HG03457 (cell line): ENCODE data around the gene C1orf105.

Experiments used
- ATAC-seq: cut with Tn5 transposase; IDR thresholded peaks from one replicate; pipeline ENCODE4 v1.9.1; 2021; ENCODE audit warnings: moderate number of reproducible peaks; ENCODE audit not compliant: unreplicated experiment

C1orf105 gene

GRCh38 chr1:172455451-172455850 lies 35.0 kb downstream of the C1orf105 start:
- ATAC-seq, result no peak

DNA sequence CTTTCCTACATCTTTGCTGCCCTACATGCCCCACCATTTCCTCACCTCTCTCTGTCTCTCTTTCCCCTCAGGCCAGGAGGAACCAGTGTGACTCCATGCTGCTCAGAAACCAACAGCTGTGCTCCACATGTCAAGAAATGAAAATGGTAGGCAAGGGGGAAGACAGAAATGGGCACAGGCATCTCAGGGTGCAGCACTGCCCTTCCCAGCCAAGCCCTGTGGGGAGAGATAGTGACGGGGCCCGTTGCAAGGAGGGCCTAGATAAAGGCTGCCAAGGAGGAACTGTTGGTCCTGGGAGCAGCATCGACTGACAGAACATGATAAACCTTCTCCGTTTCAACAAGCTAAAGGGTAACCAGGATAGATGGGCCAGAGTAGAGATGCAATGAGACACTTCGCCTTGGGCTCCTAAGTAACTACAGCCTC lies 35.9 kb downstream of the C1orf105 start:
- ATAC-seq, result no peak

DNA sequence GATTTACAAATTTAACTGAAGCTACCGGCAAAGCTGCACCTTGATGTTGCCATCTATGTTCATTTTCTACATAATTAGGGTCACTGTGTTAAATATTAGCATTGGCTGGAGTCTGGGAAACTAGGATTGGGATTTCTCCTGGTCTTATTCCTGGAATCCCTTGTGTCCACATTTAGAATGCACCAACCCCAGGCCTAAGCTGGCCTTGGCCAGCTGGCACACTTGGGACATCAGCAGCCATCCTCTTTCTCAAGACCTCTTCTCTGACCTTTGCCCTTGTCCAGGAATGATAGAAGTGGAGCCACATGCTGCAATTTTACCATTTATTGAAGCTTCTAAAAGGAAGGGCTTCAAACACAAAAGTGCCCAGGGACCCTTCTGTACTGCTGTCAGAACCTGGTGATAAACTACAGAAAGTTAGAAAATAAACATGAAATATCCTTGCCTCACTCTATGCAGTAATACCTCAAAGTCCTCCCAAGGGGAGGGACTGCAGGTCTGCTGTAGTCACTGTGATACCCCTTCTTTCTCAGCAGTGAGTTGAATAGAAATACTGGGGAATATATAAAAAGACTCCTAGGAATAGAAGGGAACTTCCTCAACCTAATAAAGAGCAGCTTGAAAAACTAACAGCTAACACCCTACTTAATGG lies 37.1 kb downstream of the C1orf105 start:
- ATAC-seq, result no peak

- no peak for ATAC-seq
Measured at GRCh38 chr1:172460177-172460576, 39.7 kb downstream of the C1orf105 start.

GRCh38 chr1:172460887-172461315 lies 40.4 kb downstream of the C1orf105 start:
- no peak for ATAC-seq

- ATAC-seq, result no peak
Measured at GRCh38 chr1:172465617-172466016, 45.1 kb downstream of the C1orf105 start.

GRCh38 chr1:172466795-172467407 lies 46.4 kb downstream of the C1orf105 start:
- no peak for ATAC-seq

DNA sequence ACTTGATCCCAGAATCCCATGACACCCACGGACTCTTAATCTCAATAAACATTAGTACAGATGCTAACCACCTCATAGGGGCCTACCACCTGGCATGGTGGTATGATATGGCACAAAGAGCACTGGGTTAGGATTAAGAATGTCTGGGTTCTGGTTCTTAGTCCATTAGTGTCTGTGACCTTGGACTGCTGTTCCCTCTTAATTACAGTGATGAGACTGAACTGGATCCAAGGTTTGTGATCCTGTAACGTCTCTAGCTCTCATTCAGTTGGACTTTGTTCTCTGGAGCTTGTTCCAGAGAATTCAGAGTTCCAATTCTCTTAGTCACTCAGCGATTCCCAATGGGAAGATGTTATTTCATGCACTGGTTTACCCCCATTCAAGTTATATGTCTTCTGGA lies 47.0 kb downstream of the C1orf105 start:
- no peak for ATAC-seq

DNA sequence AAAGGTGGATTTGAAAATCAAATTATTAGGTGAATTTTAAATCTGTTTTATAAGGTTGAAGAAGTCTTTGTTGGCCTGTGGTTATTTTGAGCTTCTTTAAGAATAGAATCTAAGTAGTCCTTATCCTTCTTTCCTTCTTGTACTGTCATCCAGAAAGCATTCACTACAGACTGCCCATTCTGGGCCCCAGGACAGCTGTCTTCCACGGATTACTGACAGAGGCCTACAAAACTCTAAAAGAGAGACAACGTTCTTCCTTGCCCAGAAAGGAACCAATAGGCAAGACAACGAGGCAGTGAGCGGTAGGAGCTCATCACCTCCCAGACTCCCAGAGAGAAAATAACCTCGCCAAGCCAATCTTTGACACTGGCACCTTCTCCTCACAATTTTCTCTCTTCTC lies 47.8 kb downstream of the C1orf105 start:
- ATAC-seq, result no peak

DNA sequence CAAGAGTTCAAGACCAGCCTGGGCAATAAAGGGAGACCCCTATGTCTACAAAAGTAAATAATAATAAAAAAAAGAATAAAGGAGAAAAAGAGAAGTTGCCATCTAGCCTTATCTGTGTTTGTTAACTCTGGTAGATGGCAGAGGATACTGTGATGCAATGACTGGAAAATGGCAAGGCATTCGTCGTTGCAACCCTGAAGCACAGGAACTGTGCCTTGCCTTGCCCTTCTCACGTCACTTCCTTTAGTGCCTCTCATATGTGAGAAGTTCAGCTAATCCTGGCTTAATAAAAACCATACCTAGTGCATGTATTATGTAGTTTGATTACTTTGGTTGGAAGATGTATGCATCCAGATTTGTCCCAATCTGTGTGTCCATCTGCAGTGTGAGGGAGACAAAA lies 49.2 kb downstream of the C1orf105 start:
- no peak for ATAC-seq

DNA sequence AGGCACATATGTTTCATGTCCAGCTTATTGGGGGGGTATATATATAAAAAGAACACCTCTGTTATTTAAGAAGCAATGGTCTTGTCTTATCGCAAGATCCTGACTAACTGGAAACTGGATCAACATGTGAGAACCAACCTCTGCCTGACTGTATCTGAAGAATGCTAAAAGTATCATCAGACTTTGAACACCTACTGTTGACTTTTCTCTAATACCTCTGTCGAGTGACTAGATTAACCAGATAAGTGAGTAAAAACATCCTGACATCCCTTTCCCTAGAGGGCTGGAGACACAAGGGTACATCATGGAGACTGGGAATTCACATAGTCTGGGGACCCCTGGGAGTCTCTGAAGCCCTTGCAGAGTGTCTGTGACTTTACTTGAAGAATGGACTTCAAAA lies 49.7 kb downstream of the C1orf105 start:
- ATAC-seq, result no peak

GRCh38 chr1:172471666-172472065 lies 51.2 kb downstream of the C1orf105 start:
- ATAC-seq, result no peak

DNA sequence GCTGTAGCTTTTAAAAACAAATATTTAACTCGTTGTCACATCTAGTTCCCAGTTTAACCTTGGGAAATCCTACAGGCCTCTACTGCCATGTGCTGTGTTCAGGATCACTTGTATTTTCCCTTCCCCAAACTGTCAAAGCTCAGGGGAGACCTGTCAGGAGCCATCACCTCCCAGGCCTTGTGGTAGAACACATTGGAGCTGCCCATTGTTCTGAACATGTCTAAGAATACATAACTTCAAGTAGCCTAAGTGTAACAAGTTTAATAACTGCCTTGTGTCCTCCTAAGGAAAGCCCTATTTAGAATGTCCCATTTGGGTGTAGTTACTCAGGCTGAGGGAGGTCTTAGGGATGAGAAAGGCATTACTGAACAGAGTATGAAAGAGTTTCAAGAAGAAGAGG lies 52.0 kb downstream of the C1orf105 start:
- ATAC-seq, result no peak

GRCh38 chr1:172473302-172473701 lies 52.8 kb downstream of the C1orf105 start:
- ATAC-seq, result no peak

- ATAC-seq, result no peak
Measured at GRCh38 chr1:172473842-172474241, 53.4 kb downstream of the C1orf105 start.

- no peak for ATAC-seq
Measured at GRCh38 chr1:172476218-172476811, 55.8 kb downstream of the C1orf105 start.

GRCh38 chr1:172477216-172477615 lies 56.7 kb downstream of the C1orf105 start:
- ATAC-seq, result no peak

DNA sequence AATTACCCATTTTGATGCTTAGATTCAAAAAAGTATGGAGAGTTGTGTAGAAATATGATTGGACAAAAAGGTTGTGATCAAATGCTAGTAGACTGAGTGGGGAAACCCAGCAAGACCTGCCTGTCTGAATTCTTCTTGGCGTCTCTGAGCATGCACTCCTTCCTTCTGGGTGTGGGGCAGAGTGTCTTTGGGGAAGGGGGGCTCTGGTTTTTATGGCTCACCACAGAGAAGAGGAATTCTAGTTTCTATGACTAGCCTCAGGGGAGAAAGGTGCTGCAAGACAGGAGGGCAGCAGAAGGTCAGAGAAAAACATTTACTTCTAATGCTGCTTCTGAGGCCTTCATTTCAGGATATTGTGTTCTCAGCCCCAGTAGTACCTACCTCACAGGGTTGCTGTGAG lies 57.3 kb downstream of the C1orf105 start:
- ATAC-seq, result no peak

- ATAC-seq, result no peak
Measured at GRCh38 chr1:172478485-172478884, 58.0 kb downstream of the C1orf105 start.

GRCh38 chr1:172480431-172480830 lies 59.9 kb downstream of the C1orf105 start:
- ATAC-seq, result no peak

DNA sequence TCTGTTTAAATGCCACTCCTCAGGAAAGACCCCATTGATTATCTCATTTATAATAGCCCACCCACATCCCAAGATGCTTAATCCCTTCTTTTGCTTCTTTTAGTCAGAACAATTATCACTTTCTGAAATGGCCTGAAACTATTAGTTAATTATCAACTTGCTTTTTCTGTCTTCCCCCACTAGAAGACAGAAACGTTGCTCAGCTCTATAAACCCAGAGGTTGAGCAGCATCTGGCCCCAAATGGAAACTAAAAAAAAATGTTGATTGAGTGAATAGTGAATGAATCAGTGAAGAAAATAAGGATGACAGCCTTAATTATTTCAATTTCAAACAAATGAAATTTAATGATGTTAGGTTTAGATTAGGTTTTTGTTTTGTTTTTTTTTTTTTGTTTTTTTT lies 61.6 kb downstream of the C1orf105 start:
- ATAC-seq, result no peak

- no peak for ATAC-seq
Measured at GRCh38 chr1:172483448-172483847, 63.0 kb downstream of the C1orf105 start.
